DOHH2 (cell line): ENCODE results near the gene VPS13A.

ENCODE experiments used
- EZH2phosphoT487 ChIP-seq: fragments of 200-600 bp; sonication (generic); IDR thresholded peaks from 2 replicates; pipeline ENCODE4 v1.6.1; 2017; ENCODE audit warnings: borderline replicate concordance, mild to moderate bottlenecking, antibody characterized with exemption, low read length, moderate library complexity, mixed read lengths
- TF ChIP-seq, protein P1 (sequence below): fragments of 200-600 bp; sonication (generic); IDR thresholded peaks from one replicate; pipeline ENCODE4 v1.5.1; 2014; ENCODE audit warnings: antibody characterized with exemption, mild to moderate bottlenecking, low read depth, low read length; ENCODE audit not compliant: poor library complexity, severe bottlenecking

GRCh38 chr9:77176686-77177142, 620 bp upstream of the VPS13A start:
- TF ChIP-seq, protein P1, sequence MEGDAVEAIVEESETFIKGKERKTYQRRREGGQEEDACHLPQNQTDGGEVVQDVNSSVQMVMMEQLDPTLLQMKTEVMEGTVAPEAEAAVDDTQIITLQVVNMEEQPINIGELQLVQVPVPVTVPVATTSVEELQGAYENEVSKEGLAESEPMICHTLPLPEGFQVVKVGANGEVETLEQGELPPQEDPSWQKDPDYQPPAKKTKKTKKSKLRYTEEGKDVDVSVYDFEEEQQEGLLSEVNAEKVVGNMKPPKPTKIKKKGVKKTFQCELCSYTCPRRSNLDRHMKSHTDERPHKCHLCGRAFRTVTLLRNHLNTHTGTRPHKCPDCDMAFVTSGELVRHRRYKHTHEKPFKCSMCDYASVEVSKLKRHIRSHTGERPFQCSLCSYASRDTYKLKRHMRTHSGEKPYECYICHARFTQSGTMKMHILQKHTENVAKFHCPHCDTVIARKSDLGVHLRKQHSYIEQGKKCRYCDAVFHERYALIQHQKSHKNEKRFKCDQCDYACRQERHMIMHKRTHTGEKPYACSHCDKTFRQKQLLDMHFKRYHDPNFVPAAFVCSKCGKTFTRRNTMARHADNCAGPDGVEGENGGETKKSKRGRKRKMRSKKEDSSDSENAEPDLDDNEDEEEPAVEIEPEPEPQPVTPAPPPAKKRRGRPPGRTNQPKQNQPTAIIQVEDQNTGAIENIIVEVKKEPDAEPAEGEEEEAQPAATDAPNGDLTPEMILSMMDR = no peak
- TF ChIP-seq EZH2phosphoT487 = no peak
